ENCODE results near the gene TIMM17A.

The TIMM17A gene

GRCh38 chr1:201955009-201955728, at the start of gene TIMM17A:
TIMM17A (plus strand) TSS chr1:201955503; CDS start chr1:201955527, 24 bp downstream.
- FAIRE-seq: no peak

GRCh38 chr1:201906336-201906735, 49.0 kb upstream of the TIMM17A start:
- no peak for FAIRE-seq

- FAIRE-seq: no peak
These were observed 47.7 kb upstream of the TIMM17A start for GRCh38 chr1:201907621-201908020.

GRCh38 chr1:201911826-201912571, 43.3 kb upstream of the TIMM17A start:
- no peak for FAIRE-seq

- no peak for FAIRE-seq
These were observed 42.5 kb upstream of the TIMM17A start for GRCh38 chr1:201912832-201913231.

GRCh38 chr1:201914456-201915235, 40.7 kb upstream of the TIMM17A start:
- FAIRE-seq: no peak

- FAIRE-seq: no peak
These were observed 38.6 kb upstream of the TIMM17A start for GRCh38 chr1:201916649-201917249.

- FAIRE-seq: no peak
These were observed 37.8 kb upstream of the TIMM17A start for GRCh38 chr1:201917362-201918033.

GRCh38 chr1:201918343-201918742, 37.0 kb upstream of the TIMM17A start:
- no peak for FAIRE-seq

- FAIRE-seq: no peak
These were observed 33.2 kb upstream of the TIMM17A start for GRCh38 chr1:201921952-201922558.

- FAIRE-seq: no peak
These were observed 30.1 kb upstream of the TIMM17A start for GRCh38 chr1:201925301-201925567.

GRCh38 chr1:201925981-201926645, 29.2 kb upstream of the TIMM17A start:
- no peak for FAIRE-seq

GRCh38 chr1:201928266-201928665, 27.0 kb upstream of the TIMM17A start:
- no peak for FAIRE-seq

- no peak for FAIRE-seq
These were observed 25.2 kb upstream of the TIMM17A start for GRCh38 chr1:201930137-201930536.

- FAIRE-seq: no peak
These were observed 24.5 kb upstream of the TIMM17A start for GRCh38 chr1:201930803-201931202.

- FAIRE-seq: no peak
These were observed 21.4 kb upstream of the TIMM17A start for GRCh38 chr1:201933840-201934430.

GRCh38 chr1:201937624-201938213, 17.6 kb upstream of the TIMM17A start:
- FAIRE-seq: no peak

- no peak for FAIRE-seq
These were observed 16.8 kb upstream of the TIMM17A start for GRCh38 chr1:201938440-201939035.

GRCh38 chr1:201939148-201939547, 16.2 kb upstream of the TIMM17A start:
- no peak for FAIRE-seq

GRCh38 chr1:201939574-201939973, 15.7 kb upstream of the TIMM17A start:
- FAIRE-seq: no peak

All from colon (tissue), 2 donors.